Colonic mucosa (tissue), 4 donors: ENCODE results near the gene GPX8. TPM values are rescaled to one million over a fixed set of nuclear protein-coding genes. Genes with fewer than 3 reads are reported as not detected.

Experiments
- DNase-seq: peaks from one replicate; pipeline ENCODE4 v3.0.0-alpha.2; 2020
- H3K27ac ChIP-seq: fragments of 200-600 bp; one replicate; pipeline ENCODE4 v1.8.0; 2021
- H3K27me3 ChIP-seq: fragments of 200-600 bp; one replicate; pipeline ENCODE4 v1.8.0; 2021
- H3K36me3 ChIP-seq: fragments of 200-600 bp; one replicate; pipeline ENCODE4 v1.8.0; 2021
- H3K4me1 ChIP-seq: fragments of 200-600 bp; one replicate; pipeline ENCODE4 v1.8.0; 2021; ENCODE audit warnings: mild to moderate bottlenecking
- H3K4me3 ChIP-seq: fragments of 200-600 bp; one replicate; pipeline ENCODE4 v1.8.0; 2021
- H3K9ac ChIP-seq, 2 donors: one replicate each; pipeline ENCODE4 v1.7.0; 2013; ENCODE audit warnings: control low read depth in 2 of 2, low read depth in 2 of 2, low read length in 2 of 2
- H3K9me3 ChIP-seq: fragments of 200-600 bp; one replicate; pipeline ENCODE4 v1.8.0; 2021
- CTCF ChIP-seq: fragments of 200-600 bp; IDR thresholded peaks from one replicate; pipeline ENCODE4 v1.8.0; 2022; ENCODE audit warnings: antibody characterized with exemption, mild to moderate bottlenecking
- intact Hi-C: fragments of 100-400 bp; cut with DNase I; formaldehyde crosslinking; loops from one replicate; pipeline ENCODE4 v1.14.1; 2022
- total RNA-seq, 2 donors: library from RNA; stranded (reverse); fragmentation: NEBNext Ultra II Directional in 1 of 2; extraction: Animal tissue kit (Norgen Biotek cat#: 25700) in 1 of 2; gene quantifications; one replicate each; pipeline ENCODE4 v1.2.1, GENCODE V29; 2021
- donor health status: healthy.
- donor health status: DM: no; HTN: no; CAD: no.
- donor health status: DM: no; HTN: no; CAD: no.

Gene GPX8
- total RNA-seq, 2 donors from 2014 or later = 7.1 TPM

- Histone ChIP-seq H3K27ac (no peak overlapping the region), H3K27me3 (no peaks in the 10 kb centered on the region), H3K36me3 (no peaks in the 10 kb centered on the region), H3K9ac (no peak overlapping the region), H3K9me3 (no peaks in the 10 kb centered on the region), H3K4me1 (no peaks in the 10 kb centered on the region), H3K4me3 (no peak overlapping the region)
- intact Hi-C loops = no loop called here
- DNase-seq = no peak
- TF ChIP-seq CTCF = no peak
Observed at GRCh38 chr5:55134053-55134722, 25.8 kb upstream of the GPX8 start.

GRCh38 chr5:55136521-55136920 lies 23.4 kb upstream of the GPX8 start:
- Histone ChIP-seq H3K9ac (no peak overlapping the region), H3K4me1 (no peaks in the 10 kb centered on the region), H3K27me3 (no peaks in the 10 kb centered on the region), H3K9me3 (no peaks in the 10 kb centered on the region), H3K27ac (no peak overlapping the region), H3K4me3 (no peak overlapping the region), H3K36me3 (no peaks in the 10 kb centered on the region)
- intact Hi-C loops = no loop called here
- no peak for TF ChIP-seq CTCF
- DNase-seq = no peak

- H3K36me3 ChIP-seq = no peaks in the 10 kb centered on the region
- no peaks in the 10 kb centered on the region for H3K27me3 ChIP-seq
- DNase-seq = no peak
- TF ChIP-seq CTCF = no peak
- no peak overlapping the region for H3K4me3 ChIP-seq
- no peak overlapping the region for H3K27ac ChIP-seq
- no peak overlapping the region for H3K9ac ChIP-seq
- intact Hi-C loops = loop anchor here (10.0 kb wide), 2 partner anchors 196 to 626 kb away; partner anchors contain the start of gene SNX18
- H3K4me1 ChIP-seq = no peaks in the 10 kb centered on the region
- H3K9me3 ChIP-seq = no peaks in the 10 kb centered on the region
Observed at GRCh38 chr5:55140908-55141665, 18.9 kb upstream of the GPX8 start.

- H3K9me3 ChIP-seq = no peaks in the 10 kb centered on the region
- no peak overlapping the region for H3K27ac ChIP-seq
- no peak for TF ChIP-seq CTCF
- no peak overlapping the region for H3K9ac ChIP-seq
- H3K4me1 ChIP-seq = no peaks in the 10 kb centered on the region
- intact Hi-C loops = loop anchor here (10.0 kb wide), 2 partner anchors 197 to 627 kb away; partner anchors contain the start of gene SNX18
- H3K4me3 ChIP-seq = no peak overlapping the region
- no peaks in the 10 kb centered on the region for H3K36me3 ChIP-seq
- H3K27me3 ChIP-seq = no peaks in the 10 kb centered on the region
- no peak for DNase-seq
Observed at GRCh38 chr5:55141945-55142690, 17.9 kb upstream of the GPX8 start.

GRCh38 chr5:55143624-55144023 lies 16.3 kb upstream of the GPX8 start:
- Histone ChIP-seq H3K4me1 (no peaks in the 10 kb centered on the region), H3K9me3 (no peaks in the 10 kb centered on the region), H3K36me3 (no peaks in the 10 kb centered on the region), H3K9ac (no peak overlapping the region), H3K27me3 (no peaks in the 10 kb centered on the region), H3K4me3 (no peak overlapping the region), H3K27ac (no peak overlapping the region)
- intact Hi-C loops = loop anchor here (10.0 kb wide), 2 partner anchors 199 to 629 kb away; partner anchors contain the start of gene SNX18
- no peak for DNase-seq
- TF ChIP-seq CTCF = no peak
